Transverse colon (tissue), 4 donors: ENCODE measurements around the gene FOS.

Experiments
- EP300 ChIP-seq: sonication (generic); formaldehyde crosslinking; IDR thresholded peaks from one replicate; pipeline ENCODE4 v1.6.1; 2017; ENCODE audit warnings: antibody characterized with exemption, low read depth
- POLR2AphosphoS5 ChIP-seq, 3 donors: sonication (generic); formaldehyde crosslinking; IDR thresholded peaks; one replicate each; pipeline ENCODE4 v1.6.1; 2016; ENCODE audit warnings: antibody characterized with exemption in 3 of 3
- TF ChIP-seq, protein P1 (sequence below), 5 experiments: fragments of 200-600 bp in 3 of 5; fragments of 450-650 bp in 2 of 5; sonication (generic) in 3 of 5; IDR thresholded peaks; 1 replicate in 2 of 5; 2 replicates in 3 of 5; pipeline ENCODE4 v1.5.1; 2016 to 2017; ENCODE audit warnings: antibody characterized with exemption in 5 of 5, inconsistent platforms in 3 of 5, mild to moderate bottlenecking in 2 of 5, moderate library complexity in 1 of 5

DNA sequence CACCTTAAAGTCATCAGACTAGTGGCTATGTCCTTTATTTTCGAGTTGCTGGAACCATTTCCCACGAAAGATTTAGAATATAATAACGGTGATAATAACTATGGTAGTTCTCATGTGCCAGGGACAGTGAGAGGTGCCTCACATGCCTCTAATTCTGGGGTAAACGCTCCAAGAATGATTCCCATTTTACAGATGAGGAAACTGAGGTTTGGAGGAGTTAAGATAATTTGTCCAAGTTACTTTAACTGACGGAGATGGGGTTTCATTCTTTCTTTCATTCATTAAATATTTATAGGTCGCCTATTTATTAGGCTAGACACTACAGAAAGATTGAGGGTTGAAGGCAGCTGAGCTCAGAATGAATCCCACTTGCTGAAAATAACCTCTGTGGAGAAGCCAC lies 30.7 kb upstream of the FOS start:
- TF ChIP-seq, protein P1, sequence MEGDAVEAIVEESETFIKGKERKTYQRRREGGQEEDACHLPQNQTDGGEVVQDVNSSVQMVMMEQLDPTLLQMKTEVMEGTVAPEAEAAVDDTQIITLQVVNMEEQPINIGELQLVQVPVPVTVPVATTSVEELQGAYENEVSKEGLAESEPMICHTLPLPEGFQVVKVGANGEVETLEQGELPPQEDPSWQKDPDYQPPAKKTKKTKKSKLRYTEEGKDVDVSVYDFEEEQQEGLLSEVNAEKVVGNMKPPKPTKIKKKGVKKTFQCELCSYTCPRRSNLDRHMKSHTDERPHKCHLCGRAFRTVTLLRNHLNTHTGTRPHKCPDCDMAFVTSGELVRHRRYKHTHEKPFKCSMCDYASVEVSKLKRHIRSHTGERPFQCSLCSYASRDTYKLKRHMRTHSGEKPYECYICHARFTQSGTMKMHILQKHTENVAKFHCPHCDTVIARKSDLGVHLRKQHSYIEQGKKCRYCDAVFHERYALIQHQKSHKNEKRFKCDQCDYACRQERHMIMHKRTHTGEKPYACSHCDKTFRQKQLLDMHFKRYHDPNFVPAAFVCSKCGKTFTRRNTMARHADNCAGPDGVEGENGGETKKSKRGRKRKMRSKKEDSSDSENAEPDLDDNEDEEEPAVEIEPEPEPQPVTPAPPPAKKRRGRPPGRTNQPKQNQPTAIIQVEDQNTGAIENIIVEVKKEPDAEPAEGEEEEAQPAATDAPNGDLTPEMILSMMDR (IDR thresholded peaks at IDR 0.05): no peak
- TF ChIP-seq EP300 (no peak), POLR2AphosphoS5 (IDR thresholded peaks at IDR 0.05) (no peak)
